Upper lobe of left lung (tissue), 4 donors: ENCODE results near the gene CSNK1D.

ENCODE experiments used
- EP300 ChIP-seq, 4 donors: sonication (generic); formaldehyde crosslinking; IDR thresholded peaks; one replicate each; pipeline ENCODE4 v1.5.1; 2017; ENCODE audit warnings: antibody characterized with exemption in 4 of 4, control low read depth in 2 of 4
- POLR2A ChIP-seq, 4 donors: fragments of 450-650 bp; IDR thresholded peaks; one replicate each; pipeline ENCODE4 v1.5.1; 2016 to 2017; ENCODE audit warnings: antibody characterized with exemption in 4 of 4, mild to moderate bottlenecking in 2 of 4
- POLR2AphosphoS5 ChIP-seq, 2 donors: sonication (generic); formaldehyde crosslinking; IDR thresholded peaks; one replicate each; pipeline ENCODE4 v1.5.1; 2017; ENCODE audit warnings: antibody characterized with exemption in 2 of 2
- TF ChIP-seq, protein P1 (sequence below), 6 experiments: fragments of 450-650 bp in 4 of 6; fragments of 200-600 bp in 2 of 6; sonication (generic) in 2 of 6; IDR thresholded peaks; one replicate each; pipeline ENCODE4 v1.5.1; 2016 to 2019; ENCODE audit warnings: antibody characterized with exemption in 6 of 6

DNA sequence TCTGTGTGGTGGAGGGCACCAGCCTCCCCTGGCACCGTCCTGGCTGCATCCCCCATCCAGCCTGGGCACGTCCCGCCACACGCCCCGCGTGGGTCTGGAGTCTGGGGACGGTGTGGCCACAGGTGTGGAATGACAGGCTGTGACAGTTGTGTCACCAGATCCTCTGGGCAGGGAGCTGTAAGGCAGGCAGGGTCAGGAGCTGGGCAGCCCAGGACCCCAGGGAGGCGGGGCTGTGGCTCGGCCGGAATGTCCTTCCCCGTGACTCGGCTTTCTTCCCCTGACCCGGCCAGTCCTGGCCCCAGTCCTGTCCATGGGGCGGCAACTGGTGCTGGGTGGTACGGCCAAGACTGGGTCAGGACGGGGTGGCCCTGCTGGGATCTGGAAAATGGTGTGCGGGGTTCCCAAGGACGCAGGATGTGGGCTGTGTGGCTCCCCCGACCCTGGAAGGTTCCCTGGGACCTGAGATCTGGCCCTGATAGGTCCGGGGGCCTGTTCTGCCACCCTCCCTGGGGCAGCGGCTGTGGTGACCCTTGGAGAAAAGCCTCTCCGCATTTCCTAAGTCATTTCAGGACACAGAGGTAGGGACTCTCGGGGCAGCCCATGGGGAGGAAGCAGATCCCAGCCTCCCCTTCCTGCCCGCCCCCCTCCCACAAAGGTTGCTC is 48.0 kb downstream of the CSNK1D start:
- TF ChIP-seq, protein P1, sequence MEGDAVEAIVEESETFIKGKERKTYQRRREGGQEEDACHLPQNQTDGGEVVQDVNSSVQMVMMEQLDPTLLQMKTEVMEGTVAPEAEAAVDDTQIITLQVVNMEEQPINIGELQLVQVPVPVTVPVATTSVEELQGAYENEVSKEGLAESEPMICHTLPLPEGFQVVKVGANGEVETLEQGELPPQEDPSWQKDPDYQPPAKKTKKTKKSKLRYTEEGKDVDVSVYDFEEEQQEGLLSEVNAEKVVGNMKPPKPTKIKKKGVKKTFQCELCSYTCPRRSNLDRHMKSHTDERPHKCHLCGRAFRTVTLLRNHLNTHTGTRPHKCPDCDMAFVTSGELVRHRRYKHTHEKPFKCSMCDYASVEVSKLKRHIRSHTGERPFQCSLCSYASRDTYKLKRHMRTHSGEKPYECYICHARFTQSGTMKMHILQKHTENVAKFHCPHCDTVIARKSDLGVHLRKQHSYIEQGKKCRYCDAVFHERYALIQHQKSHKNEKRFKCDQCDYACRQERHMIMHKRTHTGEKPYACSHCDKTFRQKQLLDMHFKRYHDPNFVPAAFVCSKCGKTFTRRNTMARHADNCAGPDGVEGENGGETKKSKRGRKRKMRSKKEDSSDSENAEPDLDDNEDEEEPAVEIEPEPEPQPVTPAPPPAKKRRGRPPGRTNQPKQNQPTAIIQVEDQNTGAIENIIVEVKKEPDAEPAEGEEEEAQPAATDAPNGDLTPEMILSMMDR (IDR thresholded peaks at IDR 0.05): no peak
- TF ChIP-seq POLR2AphosphoS5 (IDR thresholded peaks at IDR 0.05) (no peak), POLR2A (IDR thresholded peaks at IDR 0.05) (no peak), EP300 (IDR thresholded peaks at IDR 0.05) (no peak)
